HG02852 (cell line): ENCODE measurements around the gene GREB1.
A peak's percentile ranks its signal among the peaks of the same experiment; 100 is the strongest.

Source experiments
- ATAC-seq: cut with Tn5 transposase; IDR thresholded peaks from one replicate; pipeline ENCODE4 v1.9.1; 2021; ENCODE audit warnings: mild to moderate bottlenecking, moderate library complexity; ENCODE audit not compliant: unreplicated experiment

The GREB1 gene

GRCh38 chr2:11679016-11679415 is 145.2 kb downstream of the GREB1 start:
- no peak for ATAC-seq

- ATAC-seq, result no peak
Measured at GRCh38 chr2:11679486-11680181, 145.8 kb downstream of the GREB1 start.

GRCh38 chr2:11680182-11680900 is 146.5 kb downstream of the GREB1 start:
- no peak for ATAC-seq

- no peak for ATAC-seq
Measured at GRCh38 chr2:11680901-11681721, 147.3 kb downstream of the GREB1 start.

GRCh38 chr2:11681722-11682589 is 148.1 kb downstream of the GREB1 start:
- no peak for ATAC-seq

GRCh38 chr2:11682590-11682915 is 148.7 kb downstream of the GREB1 start:
- no peak for ATAC-seq

- ATAC-seq, result no peak
Measured at GRCh38 chr2:11683476-11683875, 149.6 kb downstream of the GREB1 start.

- no peak for ATAC-seq
Measured at GRCh38 chr2:11683966-11684365, 150.1 kb downstream of the GREB1 start.

- no peak for ATAC-seq
Measured at GRCh38 chr2:11684894-11685460, 151.1 kb downstream of the GREB1 start.

- ATAC-seq, result no peak
Measured at GRCh38 chr2:11685906-11686470, 152.1 kb downstream of the GREB1 start.

GRCh38 chr2:11687736-11688135 is 153.9 kb downstream of the GREB1 start:
- no peak for ATAC-seq

GRCh38 chr2:11688222-11689069 is 154.6 kb downstream of the GREB1 start:
- ATAC-seq, result peak; percentile 63

GRCh38 chr2:11691076-11691660 is 157.3 kb downstream of the GREB1 start:
- ATAC-seq, result no peak
